ENCODE results near the gene ME1. TPM values are rescaled to one million over a fixed set of nuclear protein-coding genes. Genes with fewer than 3 reads are reported as not detected.

Gene ME1
- total RNA-seq, 1 donor = 39.7 TPM

DNA sequence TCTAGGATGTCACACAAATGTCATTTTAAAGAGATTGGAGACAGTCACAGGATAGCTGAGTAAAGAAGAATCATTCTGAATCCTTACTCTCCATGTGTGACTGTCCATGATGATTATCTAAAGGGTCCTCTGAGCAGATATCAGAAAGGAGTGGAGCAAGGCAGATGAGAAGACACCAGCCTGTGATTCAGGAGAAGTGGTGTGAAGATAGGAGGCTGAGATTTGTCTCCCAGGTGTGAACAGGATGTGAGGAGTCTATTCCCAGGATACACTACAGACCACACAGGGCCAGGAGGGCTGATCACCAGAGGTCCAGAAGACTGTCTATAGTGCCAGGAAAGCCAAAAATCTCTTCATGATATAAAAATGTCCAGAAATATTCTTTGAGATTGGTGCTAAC is 210.7 kb downstream of the ME1 start:
- DNase-seq (ENCODE audit: low read depth) = no peak
- TF ChIP-seq, protein P1, sequence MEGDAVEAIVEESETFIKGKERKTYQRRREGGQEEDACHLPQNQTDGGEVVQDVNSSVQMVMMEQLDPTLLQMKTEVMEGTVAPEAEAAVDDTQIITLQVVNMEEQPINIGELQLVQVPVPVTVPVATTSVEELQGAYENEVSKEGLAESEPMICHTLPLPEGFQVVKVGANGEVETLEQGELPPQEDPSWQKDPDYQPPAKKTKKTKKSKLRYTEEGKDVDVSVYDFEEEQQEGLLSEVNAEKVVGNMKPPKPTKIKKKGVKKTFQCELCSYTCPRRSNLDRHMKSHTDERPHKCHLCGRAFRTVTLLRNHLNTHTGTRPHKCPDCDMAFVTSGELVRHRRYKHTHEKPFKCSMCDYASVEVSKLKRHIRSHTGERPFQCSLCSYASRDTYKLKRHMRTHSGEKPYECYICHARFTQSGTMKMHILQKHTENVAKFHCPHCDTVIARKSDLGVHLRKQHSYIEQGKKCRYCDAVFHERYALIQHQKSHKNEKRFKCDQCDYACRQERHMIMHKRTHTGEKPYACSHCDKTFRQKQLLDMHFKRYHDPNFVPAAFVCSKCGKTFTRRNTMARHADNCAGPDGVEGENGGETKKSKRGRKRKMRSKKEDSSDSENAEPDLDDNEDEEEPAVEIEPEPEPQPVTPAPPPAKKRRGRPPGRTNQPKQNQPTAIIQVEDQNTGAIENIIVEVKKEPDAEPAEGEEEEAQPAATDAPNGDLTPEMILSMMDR (IDR thresholded peaks at IDR 0.05; ENCODE audit: insufficient read depth, low read depth, low read length) = no peak
- H3K4me3 ChIP-seq (ENCODE audit: low read depth, low read length) = no peak overlapping the region

DNA sequence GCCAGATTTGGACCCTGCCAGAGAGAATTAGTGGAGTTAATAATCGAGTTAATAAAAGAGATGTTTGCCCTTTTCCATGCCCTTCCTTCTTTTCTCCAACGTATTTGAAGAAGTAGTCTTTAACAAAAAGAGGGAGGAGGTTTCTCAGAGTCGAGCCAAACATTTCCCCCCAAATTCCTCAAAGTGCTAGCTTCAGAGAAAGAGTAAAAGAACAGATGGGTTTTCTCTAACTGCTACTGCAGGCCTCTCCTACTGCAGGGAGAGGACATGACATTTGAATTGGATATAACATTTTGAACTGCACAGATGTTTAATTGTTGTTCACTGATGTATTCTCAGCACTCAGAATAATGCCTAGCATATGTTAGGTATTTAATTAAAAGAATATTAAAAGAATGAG is 212.2 kb downstream of the ME1 start:
- no peak for DNase-seq (ENCODE audit: low read depth)
- H3K4me3 ChIP-seq (ENCODE audit: low read depth, low read length) = no peak overlapping the region
- TF ChIP-seq, protein P1 (IDR thresholded peaks at IDR 0.05; ENCODE audit: insufficient read depth, low read depth, low read length) = no peak

DNA sequence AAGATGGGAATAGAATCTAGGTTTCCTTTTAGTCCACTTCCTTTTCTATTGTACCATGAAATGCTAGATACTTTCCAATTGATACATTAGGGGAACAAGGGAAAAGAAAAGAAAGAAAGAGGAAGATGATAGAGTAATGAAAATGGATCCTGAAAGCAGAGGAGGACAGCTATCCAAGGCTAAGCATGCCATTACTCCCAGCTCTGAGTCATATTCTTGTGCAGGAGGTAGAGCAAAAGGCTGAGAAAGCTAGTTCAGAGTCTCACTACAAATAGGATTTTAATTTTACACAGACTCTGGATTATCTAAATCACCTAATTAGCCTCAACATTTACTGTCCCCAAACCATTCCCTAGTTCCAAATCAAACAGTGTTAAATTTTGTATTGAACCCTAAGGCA is 214.0 kb downstream of the ME1 start:
- H3K4me3 ChIP-seq (ENCODE audit: low read depth, low read length) = no peak overlapping the region
- DNase-seq (ENCODE audit: low read depth) = no peak
- TF ChIP-seq, protein P1 (IDR thresholded peaks at IDR 0.05; ENCODE audit: insufficient read depth, low read depth, low read length) = no peak

DNA sequence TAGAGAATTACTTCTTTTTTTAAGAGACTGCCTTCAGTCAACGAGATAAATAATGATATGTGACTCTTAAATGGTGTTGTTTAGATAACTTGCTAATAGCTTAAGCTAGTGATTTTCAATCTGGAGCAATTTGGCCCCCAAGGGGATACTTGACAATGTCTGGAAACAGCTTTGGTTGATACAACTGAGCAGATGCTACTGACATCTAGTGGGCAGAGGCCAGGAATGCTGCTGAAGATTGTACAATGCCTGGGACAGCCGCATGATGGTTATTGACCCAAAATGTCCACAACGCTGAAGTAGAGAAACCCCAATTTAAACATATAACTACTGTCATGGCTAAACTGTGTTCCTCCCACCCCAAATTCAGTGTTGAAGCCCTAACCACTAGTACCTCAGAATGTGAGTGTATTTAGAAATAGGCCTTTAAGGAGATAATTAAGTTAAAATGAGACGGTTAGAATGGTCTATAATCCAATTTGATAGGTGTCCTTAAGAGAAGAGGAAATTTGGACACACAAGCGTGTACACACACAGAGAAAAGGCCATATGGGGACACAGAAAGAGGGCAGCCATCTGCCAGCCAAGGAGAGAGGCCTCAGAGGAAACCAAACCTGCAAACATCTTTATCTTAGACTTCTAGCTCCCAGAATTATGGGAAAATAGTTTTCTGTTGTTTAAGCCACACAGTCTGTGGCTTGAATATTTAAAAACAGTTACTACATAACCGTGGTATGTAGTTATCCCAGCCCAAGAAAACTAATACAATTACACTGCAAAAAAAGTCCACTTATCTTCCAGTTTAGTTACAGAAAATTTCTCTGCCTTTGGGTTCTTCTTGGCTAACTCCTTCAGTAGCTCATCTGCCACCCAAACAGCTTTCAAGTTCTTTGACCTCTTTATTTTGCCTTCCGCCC is 215.5 kb downstream of the ME1 start:
- H3K4me3 ChIP-seq (ENCODE audit: low read depth, low read length) = no peak overlapping the region
- peak; percentile 79 for DNase-seq (ENCODE audit: low read depth)
- TF ChIP-seq, protein P1 (IDR thresholded peaks at IDR 0.05; ENCODE audit: insufficient read depth, low read depth, low read length) = peak; percentile 88

DNA sequence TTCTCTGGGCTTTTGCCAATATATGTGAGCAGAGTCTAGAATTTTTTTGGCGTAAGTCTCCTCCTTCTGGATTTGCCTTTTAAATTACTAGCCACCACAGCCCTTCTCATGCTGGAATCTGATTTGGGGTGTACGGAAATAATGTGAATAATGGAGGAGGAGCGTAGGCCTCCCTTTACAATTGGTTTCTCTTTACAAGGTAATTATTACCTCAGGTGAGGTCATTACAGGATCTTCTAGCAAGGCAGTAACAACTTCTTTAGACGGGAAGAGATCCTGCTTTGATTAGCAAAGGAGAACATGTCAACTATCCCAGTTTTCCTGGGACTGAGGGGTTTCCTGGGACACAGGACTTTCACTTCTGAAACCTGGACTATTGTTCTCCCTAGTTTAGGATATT is 228.8 kb downstream of the ME1 start:
- H3K4me3 ChIP-seq (ENCODE audit: low read depth, low read length) = no peak overlapping the region
- TF ChIP-seq, protein P1 (IDR thresholded peaks at IDR 0.05; ENCODE audit: insufficient read depth, low read depth, low read length) = no peak
- no peak for DNase-seq (ENCODE audit: low read depth)

DNA sequence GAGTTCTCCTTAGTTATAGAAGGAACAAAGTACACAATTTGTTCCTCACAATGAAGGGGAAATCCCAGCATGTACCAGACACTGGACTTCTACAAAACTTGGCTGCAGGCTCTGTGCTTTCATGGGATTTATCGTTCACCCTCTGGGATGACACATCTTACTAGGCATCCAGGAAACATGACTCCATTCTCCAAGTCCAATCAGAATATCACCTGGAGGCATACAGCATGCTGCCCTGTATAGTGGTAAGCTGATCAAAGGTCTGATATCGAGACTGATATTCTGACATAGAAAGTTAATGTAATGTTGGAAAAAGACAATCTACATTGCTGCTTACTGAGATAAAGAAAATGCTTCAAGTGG is 231.0 kb downstream of the ME1 start:
- peak; percentile 45 for DNase-seq (ENCODE audit: low read depth)
- H3K4me3 ChIP-seq (ENCODE audit: low read depth, low read length) = no peak overlapping the region
- TF ChIP-seq, protein P1 (IDR thresholded peaks at IDR 0.05; ENCODE audit: insufficient read depth, low read depth, low read length) = no peak
